ENCODE measurements around the gene GIMD1.

GIMD1 gene

GRCh38 chr4:106384878-106385277 lies 16.3 kb upstream of the GIMD1 start:
- DNase-seq (ENCODE audit: extremely low read depth, low read depth): no peak
- TF ChIP-seq CTCF (IDR thresholded peaks at IDR 0.05; ENCODE audit: low read depth, low read length): no peak

GRCh38 chr4:106380179-106380578 lies 11.6 kb upstream of the GIMD1 start:
- no peak for TF ChIP-seq CTCF (IDR thresholded peaks at IDR 0.05; ENCODE audit: low read depth, low read length)
- no peak for DNase-seq (ENCODE audit: extremely low read depth, low read depth)

- DNase-seq (ENCODE audit: extremely low read depth, low read depth): no peak
- no peak for TF ChIP-seq CTCF (IDR thresholded peaks at IDR 0.05; ENCODE audit: low read depth, low read length)
These were observed 4.4 kb upstream of the GIMD1 start for GRCh38 chr4:106373026-106373425.

GRCh38 chr4:106371161-106371560 lies 2.6 kb upstream of the GIMD1 start:
- no peak for TF ChIP-seq CTCF (IDR thresholded peaks at IDR 0.05; ENCODE audit: low read depth, low read length)
- DNase-seq (ENCODE audit: extremely low read depth, low read depth): no peak

- no peak for DNase-seq (ENCODE audit: extremely low read depth, low read depth)
- TF ChIP-seq CTCF (IDR thresholded peaks at IDR 0.05; ENCODE audit: low read depth, low read length): no peak
These were observed 1.6 kb upstream of the GIMD1 start for GRCh38 chr4:106370214-106370613.

GRCh38 chr4:106369456-106370060 lies 980 bp upstream of the GIMD1 start:
- DNase-seq (ENCODE audit: extremely low read depth, low read depth): peak; percentile 66
- TF ChIP-seq CTCF (IDR thresholded peaks at IDR 0.05; ENCODE audit: low read depth, low read length): peak; percentile 74

GRCh38 chr4:106367072-106367471 lies 1.5 kb downstream of the GIMD1 start:
- no peak for DNase-seq (ENCODE audit: extremely low read depth, low read depth)
- TF ChIP-seq CTCF (IDR thresholded peaks at IDR 0.05; ENCODE audit: low read depth, low read length): no peak
